ENCODE measurements around the gene RFX8.

GRCh38 chr2:101427743-101428142 is 47.2 kb downstream of the RFX8 start:
- TF ChIP-seq CTCF (IDR thresholded peaks at IDR 0.05) (no peak), POLR2A (IDR thresholded peaks at IDR 0.05) (no peak), EP300 (IDR thresholded peaks at IDR 0.05; ENCODE audit: low read depth) (no peak), POLR2AphosphoS5 (IDR thresholded peaks at IDR 0.05) (no peak)

All from transverse colon (tissue), 4 donors.